ENCODE data around the gene LRRFIP1. TPM values are rescaled to one million over a fixed set of nuclear protein-coding genes. Genes with fewer than 3 reads are reported as not detected.
"Not testable (repeated sequence)": the region's sequence is repeated elsewhere in the genome, so short reads cannot be mapped to it uniquely, and the experiment has no call there.

LRRFIP1 gene
- total and polyA plus RNA-seq, 2 of the 13 experiments (the other 11 are each of a cell fraction or from before 2014, with no cell fraction given), result 15.9 to 40.5 TPM

DNA sequence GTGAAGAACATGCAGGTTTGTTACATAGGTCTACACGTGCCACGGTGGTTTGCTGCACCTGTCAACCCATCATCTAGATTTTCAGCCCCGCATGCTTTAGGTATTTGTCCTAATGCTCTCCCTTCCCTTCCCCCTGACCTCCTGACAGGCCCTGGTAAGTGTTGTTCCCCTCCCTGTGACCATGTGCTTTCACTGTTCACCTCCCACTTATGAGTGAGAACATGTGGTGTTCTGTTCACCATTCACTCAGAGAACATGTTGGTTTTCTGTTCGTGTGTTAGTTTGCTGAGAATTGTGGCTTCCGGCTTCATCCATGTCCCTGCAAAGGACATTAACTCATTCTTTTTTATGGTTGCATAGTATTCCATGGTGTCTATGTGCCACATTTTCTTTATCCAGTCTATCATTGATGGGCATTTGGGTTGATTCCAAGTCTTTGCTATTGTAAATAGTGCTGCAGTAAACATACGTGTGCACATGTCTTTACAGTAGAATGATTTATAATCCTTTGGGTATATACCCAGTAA is 39.7 kb downstream of the LRRFIP1 start:
- H3K4me3 ChIP-seq (replicated peaks in 1 of 3; ENCODE audit: insufficient read depth in 1 of 3, low read depth in 2 of 3, low read length in 3 of 3); DNase-seq (ENCODE audit: low spot score); H3K4me2 ChIP-seq (ENCODE audit: low read depth, low read length); POLR2A ChIA-PET; H3K27ac ChIP-seq (ENCODE audit: extremely low read length, insufficient read depth, low read length); H3K79me2 ChIP-seq (ENCODE audit: insufficient read depth, low read length); H4K20me1 ChIP-seq (ENCODE audit: insufficient read depth, low read length); intact Hi-C loops (cut with micrococcal nuclease; ENCODE audit: unreplicated experiment); H3K9ac ChIP-seq (ENCODE audit: insufficient read depth, low read depth, low read length); H3K27me3 ChIP-seq (ENCODE audit: control insufficient read depth in 1 of 2, insufficient read depth in 2 of 2, low read length in 2 of 2); FAIRE-seq; in situ Hi-C loops (cut with HindIII; ENCODE audit: extremely low pct_ligation_motif_present, low pct_unique_long_range_greater_than_20kb); ATAC-seq; CTCF ChIA-PET (ENCODE audit: low intra/inter-chr PET ratio, low total read pairs); H2AFZ ChIP-seq (ENCODE audit: low read length); BruUV-seq (replicated peaks); H3K9me3 ChIP-seq (ENCODE audit: low read length); H3K36me3 ChIP-seq (replicated peaks in 1 of 2; ENCODE audit: control insufficient read depth in 1 of 2, insufficient read depth in 2 of 2, low read length in 2 of 2): not testable (repeated sequence)
- WGBS (ENCODE audit: low lambda C conversion rate), result 91% methylated on average over 6 of the region's 6 CpGs
- TF ChIP-seq, protein P1, sequence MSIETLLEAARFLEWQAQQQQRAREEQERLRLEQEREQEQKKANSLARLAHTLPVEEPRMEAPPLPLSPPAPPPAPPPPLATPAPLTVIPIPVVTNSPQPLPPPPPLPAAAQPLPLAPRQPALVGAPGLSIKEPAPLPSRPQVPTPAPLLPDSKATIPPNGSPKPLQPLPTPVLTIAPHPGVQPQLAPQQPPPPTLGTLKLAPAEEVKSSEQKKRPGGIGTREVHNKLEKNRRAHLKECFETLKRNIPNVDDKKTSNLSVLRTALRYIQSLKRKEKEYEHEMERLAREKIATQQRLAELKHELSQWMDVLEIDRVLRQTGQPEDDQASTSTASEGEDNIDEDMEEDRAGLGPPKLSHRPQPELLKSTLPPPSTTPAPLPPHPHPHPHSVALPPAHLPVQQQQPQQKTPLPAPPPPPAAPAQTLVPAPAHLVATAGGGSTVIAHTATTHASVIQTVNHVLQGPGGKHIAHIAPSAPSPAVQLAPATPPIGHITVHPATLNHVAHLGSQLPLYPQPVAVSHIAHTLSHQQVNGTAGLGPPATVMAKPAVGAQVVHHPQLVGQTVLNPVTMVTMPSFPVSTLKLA (IDR thresholded peaks at IDR 0.05), result peak; percentile 90
- peaks cover 55% of the 10 kb centered on the region for H3K4me1 ChIP-seq (ENCODE audit: insufficient read depth, low read length)

DNA sequence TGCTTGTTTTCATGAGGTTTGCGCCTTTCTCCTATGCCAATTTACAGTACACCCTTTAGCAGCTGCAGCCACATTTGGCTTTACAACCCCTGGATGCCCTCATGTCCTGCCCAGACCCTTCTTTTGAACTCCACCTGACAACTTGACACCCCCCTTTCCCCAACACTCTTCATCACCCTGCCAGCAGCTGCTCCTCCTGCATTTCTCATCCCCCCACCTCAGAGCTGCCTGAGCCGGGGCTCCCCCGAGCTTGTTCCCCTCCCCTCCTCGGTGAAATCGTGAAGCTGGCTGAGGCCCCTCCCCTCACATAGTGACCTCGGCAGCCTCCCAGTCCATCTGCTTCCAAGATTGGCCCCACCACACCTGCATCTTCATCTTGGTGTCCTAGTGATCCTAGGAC is 40.5 kb downstream of the LRRFIP1 start:
- H3K27ac ChIP-seq (ENCODE audit: extremely low read length, insufficient read depth, low read length), result no peak overlapping the region
- ATAC-seq (no peak), DNase-seq (ENCODE audit: low spot score) (no peak), FAIRE-seq (no peak)
- H3K27me3 ChIP-seq (ENCODE audit: control insufficient read depth in 1 of 2, insufficient read depth in 2 of 2, low read length in 2 of 2), result no peaks in the 10 kb centered on the region
- H3K4me2 ChIP-seq (ENCODE audit: low read depth, low read length), result no peak overlapping the region
- POLR2A ChIA-PET, result no interaction called here
- no peak overlapping the region for H2AFZ ChIP-seq (ENCODE audit: low read length)
- no peaks in the 10 kb centered on the region for H3K9me3 ChIP-seq (ENCODE audit: low read length)
- H3K36me3 ChIP-seq (replicated peaks in 1 of 2; ENCODE audit: control insufficient read depth in 1 of 2, insufficient read depth in 2 of 2, low read length in 2 of 2), result no peaks in the 10 kb centered on the region
- WGBS (ENCODE audit: low lambda C conversion rate), result 79% methylated on average over 6 of the region's 6 CpGs
- intact Hi-C loops (cut with micrococcal nuclease; ENCODE audit: unreplicated experiment) (no loop called here), in situ Hi-C loops (cut with HindIII; ENCODE audit: extremely low pct_ligation_motif_present, low pct_unique_long_range_greater_than_20kb) (no loop called here)
- TF ChIP-seq, protein P2, sequence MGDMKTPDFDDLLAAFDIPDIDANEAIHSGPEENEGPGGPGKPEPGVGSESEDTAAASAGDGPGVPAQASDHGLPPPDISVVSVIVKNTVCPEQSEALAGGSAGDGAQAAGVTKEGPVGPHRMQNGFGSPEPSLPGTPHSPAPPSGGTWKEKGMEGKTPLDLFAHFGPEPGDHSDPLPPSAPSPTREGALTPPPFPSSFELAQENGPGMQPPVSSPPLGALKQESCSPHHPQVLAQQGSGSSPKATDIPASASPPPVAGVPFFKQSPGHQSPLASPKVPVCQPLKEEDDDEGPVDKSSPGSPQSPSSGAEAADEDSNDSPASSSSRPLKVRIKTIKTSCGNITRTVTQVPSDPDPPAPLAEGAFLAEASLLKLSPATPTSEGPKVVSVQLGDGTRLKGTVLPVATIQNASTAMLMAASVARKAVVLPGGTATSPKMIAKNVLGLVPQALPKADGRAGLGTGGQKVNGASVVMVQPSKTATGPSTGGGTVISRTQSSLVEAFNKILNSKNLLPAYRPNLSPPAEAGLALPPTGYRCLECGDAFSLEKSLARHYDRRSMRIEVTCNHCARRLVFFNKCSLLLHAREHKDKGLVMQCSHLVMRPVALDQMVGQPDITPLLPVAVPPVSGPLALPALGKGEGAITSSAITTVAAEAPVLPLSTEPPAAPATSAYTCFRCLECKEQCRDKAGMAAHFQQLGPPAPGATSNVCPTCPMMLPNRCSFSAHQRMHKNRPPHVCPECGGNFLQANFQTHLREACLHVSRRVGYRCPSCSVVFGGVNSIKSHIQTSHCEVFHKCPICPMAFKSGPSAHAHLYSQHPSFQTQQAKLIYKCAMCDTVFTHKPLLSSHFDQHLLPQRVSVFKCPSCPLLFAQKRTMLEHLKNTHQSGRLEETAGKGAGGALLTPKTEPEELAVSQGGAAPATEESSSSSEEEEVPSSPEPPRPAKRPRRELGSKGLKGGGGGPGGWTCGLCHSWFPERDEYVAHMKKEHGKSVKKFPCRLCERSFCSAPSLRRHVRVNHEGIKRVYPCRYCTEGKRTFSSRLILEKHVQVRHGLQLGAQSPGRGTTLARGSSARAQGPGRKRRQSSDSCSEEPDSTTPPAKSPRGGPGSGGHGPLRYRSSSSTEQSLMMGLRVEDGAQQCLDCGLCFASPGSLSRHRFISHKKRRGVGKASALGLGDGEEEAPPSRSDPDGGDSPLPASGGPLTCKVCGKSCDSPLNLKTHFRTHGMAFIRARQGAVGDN (CRISPR knock-in tag; IDR thresholded peaks at IDR 0.05), result peak; percentile 21; the same call in 1 of the 2 replicates
- TF ChIP-seq, protein P3, sequence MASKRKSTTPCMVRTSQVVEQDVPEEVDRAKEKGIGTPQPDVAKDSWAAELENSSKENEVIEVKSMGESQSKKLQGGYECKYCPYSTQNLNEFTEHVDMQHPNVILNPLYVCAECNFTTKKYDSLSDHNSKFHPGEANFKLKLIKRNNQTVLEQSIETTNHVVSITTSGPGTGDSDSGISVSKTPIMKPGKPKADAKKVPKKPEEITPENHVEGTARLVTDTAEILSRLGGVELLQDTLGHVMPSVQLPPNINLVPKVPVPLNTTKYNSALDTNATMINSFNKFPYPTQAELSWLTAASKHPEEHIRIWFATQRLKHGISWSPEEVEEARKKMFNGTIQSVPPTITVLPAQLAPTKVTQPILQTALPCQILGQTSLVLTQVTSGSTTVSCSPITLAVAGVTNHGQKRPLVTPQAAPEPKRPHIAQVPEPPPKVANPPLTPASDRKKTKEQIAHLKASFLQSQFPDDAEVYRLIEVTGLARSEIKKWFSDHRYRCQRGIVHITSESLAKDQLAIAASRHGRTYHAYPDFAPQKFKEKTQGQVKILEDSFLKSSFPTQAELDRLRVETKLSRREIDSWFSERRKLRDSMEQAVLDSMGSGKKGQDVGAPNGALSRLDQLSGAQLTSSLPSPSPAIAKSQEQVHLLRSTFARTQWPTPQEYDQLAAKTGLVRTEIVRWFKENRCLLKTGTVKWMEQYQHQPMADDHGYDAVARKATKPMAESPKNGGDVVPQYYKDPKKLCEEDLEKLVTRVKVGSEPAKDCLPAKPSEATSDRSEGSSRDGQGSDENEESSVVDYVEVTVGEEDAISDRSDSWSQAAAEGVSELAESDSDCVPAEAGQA (IDR thresholded peaks at IDR 0.05; ENCODE audit: low read depth), result no peak
- TF ChIP-seq, protein P3 (CRISPR knock-in tag; IDR thresholded peaks at IDR 0.05; ENCODE audit: borderline replicate concordance), result no peak
- H3K9ac ChIP-seq (ENCODE audit: insufficient read depth, low read depth, low read length), result no peak overlapping the region
- peaks cover 51% of the 10 kb centered on the region for H3K4me1 ChIP-seq (ENCODE audit: insufficient read depth, low read length)
- no TSS peak for BruUV-seq (replicated peaks)
- no peak overlapping the region for H3K4me3 ChIP-seq (replicated peaks in 1 of 3; ENCODE audit: insufficient read depth in 1 of 3, low read depth in 2 of 3, low read length in 3 of 3)
- CTCF ChIA-PET (ENCODE audit: low intra/inter-chr PET ratio, low total read pairs), result no interaction called here
- no peaks in the 10 kb centered on the region for H4K20me1 ChIP-seq (ENCODE audit: insufficient read depth, low read length)
- H3K79me2 ChIP-seq (ENCODE audit: insufficient read depth, low read length), result no peaks in the 10 kb centered on the region

Data from HepG2 (cell line).